HepG2 (cell line): ENCODE results near the gene LHB. TPM values are rescaled to one million over a fixed set of nuclear protein-coding genes. Genes with fewer than 3 reads are reported as not detected.

Experiments used
- ELF3 ChIP-seq: IDR thresholded peaks from 2 replicates; pipeline ENCODE4 v1.6.1; 2016; ENCODE audit warnings: missing genetic modification reagents, missing compliant biosample characterization
- HDAC2 ChIP-seq: sonication (generic); formaldehyde crosslinking; IDR thresholded peaks from 2 replicates; pipeline ENCODE4 v1.4.0; 2020; ENCODE audit warnings: missing genetic modification reagents
- ISX ChIP-seq: sonication (generic); formaldehyde crosslinking; conservative IDR thresholded peaks from 2 replicates; pipeline ENCODE4 v1.5.0; 2020; ENCODE audit warnings: missing genetic modification reagents
- KLF6 ChIP-seq: IDR thresholded peaks from 2 replicates; pipeline ENCODE4 v1.8.0; 2016; ENCODE audit warnings: missing biosample characterization, missing genetic modification reagents
- NR2F1 ChIP-seq, 2 experiments: fragments of 450-650 bp in 1 of 2; formaldehyde crosslinking in 1 of 2; IDR thresholded peaks; 2 replicates each; pipeline versions ENCODE4 v1.5.0 to v1.6.1; 2016 to 2020; ENCODE audit warnings: mild to moderate bottlenecking in 1 of 2, missing compliant biosample characterization in 1 of 2, missing genetic modification reagents in 1 of 2, moderate library complexity in 1 of 2
- RCOR2 ChIP-seq: IDR thresholded peaks from 2 replicates; pipeline ENCODE4 v1.6.1; 2016; ENCODE audit warnings: missing biosample characterization, missing genetic modification reagents
- SIX4 ChIP-seq: sonication (generic); formaldehyde crosslinking; IDR thresholded peaks from 2 replicates; pipeline ENCODE4 v1.4.0; 2020; ENCODE audit warnings: missing genetic modification reagents
- ZNF12 ChIP-seq: sonication (generic); formaldehyde crosslinking; IDR thresholded peaks from 2 replicates; pipeline ENCODE4 v1.5.0; 2020; ENCODE audit warnings: missing genetic modification reagents
- ZNF383 ChIP-seq: sonication (generic); formaldehyde crosslinking; IDR thresholded peaks from 2 replicates; pipeline ENCODE4 v1.4.0; 2020; ENCODE audit warnings: missing genetic modification reagents, mild to moderate bottlenecking, borderline replicate concordance
- ZNF550 ChIP-seq: sonication (generic); formaldehyde crosslinking; IDR thresholded peaks from 2 replicates; pipeline ENCODE4 v1.4.0; 2020; ENCODE audit warnings: mild to moderate bottlenecking, missing genetic modification reagents, borderline replicate concordance
- ZNF75D ChIP-seq: sonication (generic); formaldehyde crosslinking; IDR thresholded peaks from 2 replicates; pipeline ENCODE4 v1.8.1; 2023; ENCODE audit warnings: missing genetic modification reagents, mild to moderate bottlenecking, borderline replicate concordance
- ZNF773 ChIP-seq: sonication (generic); formaldehyde crosslinking; IDR thresholded peaks from 2 replicates; pipeline ENCODE4 v1.4.0; 2020; ENCODE audit warnings: missing genetic modification reagents, borderline replicate concordance
- ZNF777 ChIP-seq: sonication (generic); formaldehyde crosslinking; IDR thresholded peaks from 2 replicates; pipeline ENCODE4 v1.4.0; 2020; ENCODE audit warnings: missing genetic modification reagents
- ZSCAN12 ChIP-seq: sonication (generic); formaldehyde crosslinking; IDR thresholded peaks from 2 replicates; pipeline ENCODE4 v1.9.0; 2021; ENCODE audit warnings: mild to moderate bottlenecking, missing genetic modification reagents
- polyA plus RNA-seq, 8 experiments: library from polyadenylated mRNA; depleted of rRNA in 3 of 8; stranded (reverse) in 7 of 8; unstranded in 1 of 8; fragments of >200 nt; fragmentation: Illumina TruSeq in 4 of 8; extraction: Trizol in 4 of 8; gene quantifications; 2 replicates each; pipeline versions ENCODE4 v1.2.1 to v1.2.3, GENCODE V29; 2011 to 2016; ENCODE audit warnings: low read depth in 4 of 8, missing spikeins in 1 of 8, mixed read lengths in 1 of 8; ENCODE audit not compliant: insufficient read depth in 1 of 8
- total RNA-seq, 5 experiments: library from RNA; depleted of rRNA; stranded (reverse); fragments of >200 nt; fragmentation: Illumina TruSeq; extraction: Trizol; gene quantifications; 2 replicates each; pipeline ENCODE4 v1.2.3, GENCODE V29; 2016; ENCODE audit warnings: low read depth in 1 of 5
- TF ChIP-seq, protein P1 (sequence below): sonication (generic); formaldehyde crosslinking; IDR thresholded peaks from 2 replicates; pipeline ENCODE4 v1.5.0; 2020; ENCODE audit warnings: missing genetic modification reagents, mild to moderate bottlenecking, borderline replicate concordance
- TF ChIP-seq, protein P2 (sequence below): sonication (generic); formaldehyde crosslinking; IDR thresholded peaks from 2 replicates; pipeline ENCODE4; 2020; ENCODE audit warnings: missing genetic modification reagents, mild to moderate bottlenecking, borderline replicate concordance
- TF ChIP-seq, protein P3 (sequence below): sonication (generic); formaldehyde crosslinking; IDR thresholded peaks from 2 replicates; pipeline ENCODE4 v1.4.0; 2020; ENCODE audit warnings: mild to moderate bottlenecking, missing genetic modification reagents
- TF ChIP-seq, protein P4 (sequence below): IDR thresholded peaks from 2 replicates; pipeline ENCODE4 v1.6.1; 2012; ENCODE audit warnings: inconsistent platforms

Gene LHB
- total and polyA plus RNA-seq, 2 of the 13 experiments (the other 11 are each of a cell fraction or from before 2014, with no cell fraction given): not detected

DNA sequence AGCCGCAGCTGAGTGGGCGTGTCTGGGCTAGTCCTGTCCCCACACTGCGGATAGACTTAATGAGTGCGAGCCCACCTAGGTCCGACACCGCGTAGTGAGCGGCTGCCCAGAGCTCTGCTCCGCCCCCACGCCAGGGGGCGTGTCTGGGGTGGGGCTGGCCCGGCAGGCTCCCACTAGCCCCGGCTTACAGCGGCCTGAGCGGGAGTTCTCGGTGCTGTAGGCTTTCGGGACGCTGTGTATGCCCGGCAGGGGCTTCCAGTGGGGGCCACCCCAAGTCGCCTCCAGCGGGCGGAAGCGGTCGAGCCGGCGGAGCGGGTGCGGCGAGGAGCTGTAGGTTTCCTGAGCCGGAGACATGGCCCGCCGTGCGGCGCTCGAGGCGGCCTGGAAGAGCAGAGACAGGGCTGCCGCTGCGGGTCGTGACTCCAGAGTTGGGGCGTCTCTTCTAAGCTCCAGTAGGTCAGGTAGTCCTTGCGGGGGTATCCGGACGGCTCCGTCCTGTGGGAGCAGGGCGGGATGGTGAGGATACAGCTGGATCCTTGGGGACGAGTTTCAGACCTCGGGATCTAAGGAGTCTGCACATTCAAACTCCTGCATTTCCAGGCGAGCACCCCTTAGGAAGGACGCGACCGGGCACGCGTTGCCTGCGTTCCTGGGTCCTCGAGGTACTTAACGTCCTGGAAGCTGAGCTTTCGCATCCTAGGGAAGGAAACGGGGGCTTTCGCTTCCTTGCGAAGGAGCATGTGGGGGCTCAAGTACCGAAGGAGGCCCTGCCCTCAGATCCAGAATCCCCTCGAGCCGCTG lies 39.4 kb upstream of the LHB start (continued):
- no peak for TF ChIP-seq ELF3 (CRISPR knock-in tag)
- TF ChIP-seq KLF6 (CRISPR knock-in tag): no peak
- TF ChIP-seq, protein P1, sequence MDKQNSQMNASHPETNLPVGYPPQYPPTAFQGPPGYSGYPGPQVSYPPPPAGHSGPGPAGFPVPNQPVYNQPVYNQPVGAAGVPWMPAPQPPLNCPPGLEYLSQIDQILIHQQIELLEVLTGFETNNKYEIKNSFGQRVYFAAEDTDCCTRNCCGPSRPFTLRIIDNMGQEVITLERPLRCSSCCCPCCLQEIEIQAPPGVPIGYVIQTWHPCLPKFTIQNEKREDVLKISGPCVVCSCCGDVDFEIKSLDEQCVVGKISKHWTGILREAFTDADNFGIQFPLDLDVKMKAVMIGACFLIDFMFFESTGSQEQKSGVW (CRISPR knock-in tag): no peak
- no peak for TF ChIP-seq RCOR2 (CRISPR knock-in tag)
- TF ChIP-seq NR2F1 (CRISPR knock-in tag; IDR thresholded peaks at IDR 0.05): no peak
- no peak for TF ChIP-seq ZNF12
- TF ChIP-seq, protein P2, sequence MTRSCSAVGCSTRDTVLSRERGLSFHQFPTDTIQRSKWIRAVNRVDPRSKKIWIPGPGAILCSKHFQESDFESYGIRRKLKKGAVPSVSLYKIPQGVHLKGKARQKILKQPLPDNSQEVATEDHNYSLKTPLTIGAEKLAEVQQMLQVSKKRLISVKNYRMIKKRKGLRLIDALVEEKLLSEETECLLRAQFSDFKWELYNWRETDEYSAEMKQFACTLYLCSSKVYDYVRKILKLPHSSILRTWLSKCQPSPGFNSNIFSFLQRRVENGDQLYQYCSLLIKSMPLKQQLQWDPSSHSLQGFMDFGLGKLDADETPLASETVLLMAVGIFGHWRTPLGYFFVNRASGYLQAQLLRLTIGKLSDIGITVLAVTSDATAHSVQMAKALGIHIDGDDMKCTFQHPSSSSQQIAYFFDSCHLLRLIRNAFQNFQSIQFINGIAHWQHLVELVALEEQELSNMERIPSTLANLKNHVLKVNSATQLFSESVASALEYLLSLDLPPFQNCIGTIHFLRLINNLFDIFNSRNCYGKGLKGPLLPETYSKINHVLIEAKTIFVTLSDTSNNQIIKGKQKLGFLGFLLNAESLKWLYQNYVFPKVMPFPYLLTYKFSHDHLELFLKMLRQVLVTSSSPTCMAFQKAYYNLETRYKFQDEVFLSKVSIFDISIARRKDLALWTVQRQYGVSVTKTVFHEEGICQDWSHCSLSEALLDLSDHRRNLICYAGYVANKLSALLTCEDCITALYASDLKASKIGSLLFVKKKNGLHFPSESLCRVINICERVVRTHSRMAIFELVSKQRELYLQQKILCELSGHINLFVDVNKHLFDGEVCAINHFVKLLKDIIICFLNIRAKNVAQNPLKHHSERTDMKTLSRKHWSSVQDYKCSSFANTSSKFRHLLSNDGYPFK (CRISPR knock-in tag): 0 out of 2 replicates have a peak, but pooled peaks have one; percentile 39
- TF ChIP-seq HDAC2 (CRISPR knock-in tag): no peak
- TF ChIP-seq, protein P3, sequence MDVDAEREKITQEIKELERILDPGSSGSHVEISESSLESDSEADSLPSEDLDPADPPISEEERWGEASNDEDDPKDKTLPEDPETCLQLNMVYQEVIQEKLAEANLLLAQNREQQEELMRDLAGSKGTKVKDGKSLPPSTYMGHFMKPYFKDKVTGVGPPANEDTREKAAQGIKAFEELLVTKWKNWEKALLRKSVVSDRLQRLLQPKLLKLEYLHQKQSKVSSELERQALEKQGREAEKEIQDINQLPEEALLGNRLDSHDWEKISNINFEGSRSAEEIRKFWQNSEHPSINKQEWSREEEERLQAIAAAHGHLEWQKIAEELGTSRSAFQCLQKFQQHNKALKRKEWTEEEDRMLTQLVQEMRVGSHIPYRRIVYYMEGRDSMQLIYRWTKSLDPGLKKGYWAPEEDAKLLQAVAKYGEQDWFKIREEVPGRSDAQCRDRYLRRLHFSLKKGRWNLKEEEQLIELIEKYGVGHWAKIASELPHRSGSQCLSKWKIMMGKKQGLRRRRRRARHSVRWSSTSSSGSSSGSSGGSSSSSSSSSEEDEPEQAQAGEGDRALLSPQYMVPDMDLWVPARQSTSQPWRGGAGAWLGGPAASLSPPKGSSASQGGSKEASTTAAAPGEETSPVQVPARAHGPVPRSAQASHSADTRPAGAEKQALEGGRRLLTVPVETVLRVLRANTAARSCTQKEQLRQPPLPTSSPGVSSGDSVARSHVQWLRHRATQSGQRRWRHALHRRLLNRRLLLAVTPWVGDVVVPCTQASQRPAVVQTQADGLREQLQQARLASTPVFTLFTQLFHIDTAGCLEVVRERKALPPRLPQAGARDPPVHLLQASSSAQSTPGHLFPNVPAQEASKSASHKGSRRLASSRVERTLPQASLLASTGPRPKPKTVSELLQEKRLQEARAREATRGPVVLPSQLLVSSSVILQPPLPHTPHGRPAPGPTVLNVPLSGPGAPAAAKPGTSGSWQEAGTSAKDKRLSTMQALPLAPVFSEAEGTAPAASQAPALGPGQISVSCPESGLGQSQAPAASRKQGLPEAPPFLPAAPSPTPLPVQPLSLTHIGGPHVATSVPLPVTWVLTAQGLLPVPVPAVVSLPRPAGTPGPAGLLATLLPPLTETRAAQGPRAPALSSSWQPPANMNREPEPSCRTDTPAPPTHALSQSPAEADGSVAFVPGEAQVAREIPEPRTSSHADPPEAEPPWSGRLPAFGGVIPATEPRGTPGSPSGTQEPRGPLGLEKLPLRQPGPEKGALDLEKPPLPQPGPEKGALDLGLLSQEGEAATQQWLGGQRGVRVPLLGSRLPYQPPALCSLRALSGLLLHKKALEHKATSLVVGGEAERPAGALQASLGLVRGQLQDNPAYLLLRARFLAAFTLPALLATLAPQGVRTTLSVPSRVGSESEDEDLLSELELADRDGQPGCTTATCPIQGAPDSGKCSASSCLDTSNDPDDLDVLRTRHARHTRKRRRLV (CRISPR knock-in tag): no peak
- peak; percentile 71 for TF ChIP-seq ZNF777 (CRISPR knock-in tag)
- TF ChIP-seq, protein P4, sequence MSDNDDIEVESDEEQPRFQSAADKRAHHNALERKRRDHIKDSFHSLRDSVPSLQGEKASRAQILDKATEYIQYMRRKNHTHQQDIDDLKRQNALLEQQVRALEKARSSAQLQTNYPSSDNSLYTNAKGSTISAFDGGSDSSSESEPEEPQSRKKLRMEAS: peak; percentile 31; the same call in 1 of the 2 replicates
- TF ChIP-seq ZNF773 (CRISPR knock-in tag): no peak
- no peak for TF ChIP-seq SIX4
- TF ChIP-seq ZNF75D: 0 out of 2 replicates have a peak, but pooled peaks have one; percentile 33
- no peak for TF ChIP-seq ZNF550
- no peak for TF ChIP-seq ZNF383 (CRISPR knock-in tag)
- TF ChIP-seq ISX (CRISPR knock-in tag): no peak
- no peak for TF ChIP-seq ZSCAN12 (CRISPR knock-in tag)
